OCI-LY3 (cell line): ENCODE measurements around the gene FAM184B.
"Not testable (repeated sequence)": the region's sequence is repeated elsewhere in the genome, so short reads cannot be mapped to it uniquely, and the experiment has no call there.

ENCODE experiments used
- H2AFZ ChIP-seq: fragments of 200-600, 300-600 bp; shearing (Covaris generic); 2 replicates; pipeline ENCODE4 v1.6.0; 2014; ENCODE audit warnings: antibody characterized with exemption, low read depth, low read length
- H3K27ac ChIP-seq: fragments of 200-600, 300-600 bp; sonication (generic); 2 replicates; pipeline ENCODE4 v1.5.1; 2014; ENCODE audit warnings: mild to moderate bottlenecking, low read length, moderate library complexity, mixed read lengths
- H3K27me3 ChIP-seq: fragments of 200-600, 300-600 bp; sonication (generic); 2 replicates; pipeline ENCODE4 v1.6.1; 2014; ENCODE audit warnings: low read depth, low read length, mixed read lengths
- H3K36me3 ChIP-seq: fragments of 200-600, 300-600 bp; sonication (generic); replicated peaks from 2 replicates; pipeline ENCODE3; 2014; ENCODE audit warnings: low read depth, low read length, mixed read lengths
- H3K4me1 ChIP-seq: fragments of 300-600, 200-600 bp; sonication (generic); 2 replicates; pipeline ENCODE4 v1.6.1; 2014; ENCODE audit warnings: low read length, mixed read lengths
- H3K4me2 ChIP-seq: fragments of 200-600, 300-600 bp; sonication (generic); 2 replicates; pipeline ENCODE4 v1.6.1; 2014; ENCODE audit warnings: low read length, mixed read lengths
- H3K4me3 ChIP-seq: fragments of 300-600, 200-600 bp; sonication (generic); 2 replicates; pipeline ENCODE4 v1.5.1; 2014; ENCODE audit warnings: antibody characterized with exemption, mild to moderate bottlenecking, low read length, moderate library complexity
- H3K79me2 ChIP-seq: fragments of 300-600, 200-600 bp; shearing (Covaris generic); 2 replicates; pipeline ENCODE4 v1.6.1; 2014; ENCODE audit warnings: mild to moderate bottlenecking, low read length, mixed read lengths
- H3K9ac ChIP-seq: fragments of 300-600, 200-600 bp; shearing (Covaris generic); 2 replicates; pipeline ENCODE4 v1.6.0; 2014; ENCODE audit warnings: mild to moderate bottlenecking, low read length, moderate library complexity
- H3K9me3 ChIP-seq: fragments of 200-600, 300-600 bp; shearing (Covaris generic); 2 replicates; pipeline ENCODE4 v1.6.1; 2014; ENCODE audit warnings: low read length, mixed read lengths; ENCODE audit not compliant: insufficient read depth
- H4K20me1 ChIP-seq: fragments of 200-600, 300-600 bp; sonication (generic); 2 replicates; pipeline ENCODE4 v1.6.1; 2016; ENCODE audit warnings: low read length, mixed read lengths; ENCODE audit not compliant: insufficient read depth
- EZH2phosphoT487 ChIP-seq: fragments of 200-600 bp; shearing (Covaris generic); IDR thresholded peaks from 2 replicates; pipeline ENCODE4 v1.6.1; 2018; ENCODE audit warnings: antibody characterized with exemption, mixed run types, low read depth
- TF ChIP-seq, protein P1 (sequence below): fragments of 200-600, 300-600 bp; sonication (generic); IDR thresholded peaks from 2 replicates; pipeline ENCODE4 v1.5.1; 2014; ENCODE audit warnings: antibody characterized with exemption, low read length, low read depth

The FAM184B gene

DNA sequence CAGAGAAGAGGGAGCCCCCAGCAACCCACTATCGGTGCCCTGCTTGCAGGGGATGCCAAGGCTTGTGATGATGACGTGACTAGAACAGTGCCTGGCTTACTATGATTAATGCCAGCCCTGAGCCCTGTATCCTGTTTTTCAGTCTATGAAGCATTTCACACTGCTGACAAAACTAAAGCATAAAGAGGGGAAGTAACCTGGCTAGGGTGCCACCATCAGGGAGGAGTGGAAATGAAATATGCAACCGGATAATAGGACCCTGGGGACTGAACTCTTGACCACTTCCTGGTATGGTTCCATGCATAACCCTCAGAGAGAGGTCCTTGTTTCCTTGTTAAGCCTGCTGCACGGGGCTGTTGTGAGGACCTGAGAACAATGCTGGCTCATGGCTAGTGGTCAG lies 116.7 kb downstream of the FAM184B start:
- peak overlapping the region; percentile 60 for H3K27ac ChIP-seq
- no peaks in the 10 kb centered on the region for H3K79me2 ChIP-seq
- H3K27me3 ChIP-seq = no peaks in the 10 kb centered on the region
- peaks cover 46% of the 10 kb centered on the region for H3K4me1 ChIP-seq
- no peaks in the 10 kb centered on the region for H3K9me3 ChIP-seq
- no peaks in the 10 kb centered on the region for H4K20me1 ChIP-seq
- H3K4me2 ChIP-seq = peak overlapping the region; percentile 69
- H2AFZ ChIP-seq = no peak overlapping the region
- H3K9ac ChIP-seq = peak overlapping the region; percentile 3
- TF ChIP-seq EZH2phosphoT487 = no peak
- TF ChIP-seq, protein P1, sequence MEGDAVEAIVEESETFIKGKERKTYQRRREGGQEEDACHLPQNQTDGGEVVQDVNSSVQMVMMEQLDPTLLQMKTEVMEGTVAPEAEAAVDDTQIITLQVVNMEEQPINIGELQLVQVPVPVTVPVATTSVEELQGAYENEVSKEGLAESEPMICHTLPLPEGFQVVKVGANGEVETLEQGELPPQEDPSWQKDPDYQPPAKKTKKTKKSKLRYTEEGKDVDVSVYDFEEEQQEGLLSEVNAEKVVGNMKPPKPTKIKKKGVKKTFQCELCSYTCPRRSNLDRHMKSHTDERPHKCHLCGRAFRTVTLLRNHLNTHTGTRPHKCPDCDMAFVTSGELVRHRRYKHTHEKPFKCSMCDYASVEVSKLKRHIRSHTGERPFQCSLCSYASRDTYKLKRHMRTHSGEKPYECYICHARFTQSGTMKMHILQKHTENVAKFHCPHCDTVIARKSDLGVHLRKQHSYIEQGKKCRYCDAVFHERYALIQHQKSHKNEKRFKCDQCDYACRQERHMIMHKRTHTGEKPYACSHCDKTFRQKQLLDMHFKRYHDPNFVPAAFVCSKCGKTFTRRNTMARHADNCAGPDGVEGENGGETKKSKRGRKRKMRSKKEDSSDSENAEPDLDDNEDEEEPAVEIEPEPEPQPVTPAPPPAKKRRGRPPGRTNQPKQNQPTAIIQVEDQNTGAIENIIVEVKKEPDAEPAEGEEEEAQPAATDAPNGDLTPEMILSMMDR = peak; percentile 29
- peak overlapping the region; percentile 46 for H3K4me3 ChIP-seq
- no peaks in the 10 kb centered on the region for H3K36me3 ChIP-seq

- Histone ChIP-seq H3K27ac (no peak overlapping the region), H3K36me3 (no peaks in the 10 kb centered on the region), H3K4me1 (peaks cover 38% of the 10 kb centered on the region), H2AFZ (no peak overlapping the region), H3K9me3 (no peaks in the 10 kb centered on the region), H4K20me1 (no peaks in the 10 kb centered on the region), H3K27me3 (no peaks in the 10 kb centered on the region), H3K79me2 (no peaks in the 10 kb centered on the region), H3K4me3 (no peak overlapping the region), H3K4me2 (no peak overlapping the region), H3K9ac (no peak overlapping the region)
- TF ChIP-seq, protein P1 = no peak
- TF ChIP-seq EZH2phosphoT487 = no peak
Measured at GRCh38 chr4:17662694-17663093, 118.7 kb downstream of the FAM184B start.

- H3K4me3 ChIP-seq, H3K27ac ChIP-seq, H3K4me2 ChIP-seq, H3K27me3 ChIP-seq, H3K36me3 ChIP-seq, H4K20me1 ChIP-seq, H3K79me2 ChIP-seq, H3K9me3 ChIP-seq, H2AFZ ChIP-seq, H3K9ac ChIP-seq: not testable (repeated sequence)
- H3K4me1 ChIP-seq = peaks cover 15% of the 10 kb centered on the region
Measured at GRCh38 chr4:17659196-17659595, 122.2 kb downstream of the FAM184B start.

- Histone ChIP-seq H3K27me3 (peaks cover 4% of the 10 kb centered on the region; the same call in 1 of the 2 replicates), H3K4me3 (no peak overlapping the region)
- TF ChIP-seq, protein P1 = no peak
- TF ChIP-seq EZH2phosphoT487 = no peak
Measured at GRCh38 chr4:17657849-17658248, 123.6 kb downstream of the FAM184B start.

DNA sequence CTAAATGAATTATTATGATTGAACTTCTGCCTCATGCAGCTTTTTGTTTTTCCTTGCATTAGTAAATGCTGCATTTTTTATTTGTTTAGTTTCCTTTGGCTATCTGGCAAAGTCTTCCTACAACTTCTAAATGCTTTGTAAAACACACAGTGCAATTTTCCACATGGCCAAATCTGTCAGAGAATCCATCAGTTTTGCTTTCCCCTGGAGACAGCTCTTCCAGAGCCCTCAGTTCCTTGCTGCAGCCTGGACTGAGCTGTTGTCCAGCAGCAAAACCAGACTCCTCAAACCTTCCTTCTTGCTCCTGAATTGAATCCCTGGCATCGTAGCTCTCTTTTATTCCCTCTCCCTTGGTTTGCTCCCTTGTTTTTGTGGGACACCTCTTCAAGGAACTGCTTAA lies 124.3 kb downstream of the FAM184B start:
- H3K27ac ChIP-seq = no peak overlapping the region
- no peak overlapping the region for H3K4me2 ChIP-seq
- H3K79me2 ChIP-seq = no peaks in the 10 kb centered on the region
- H3K4me3 ChIP-seq = no peak overlapping the region
- H3K9me3 ChIP-seq = no peaks in the 10 kb centered on the region
- H3K9ac ChIP-seq = no peak overlapping the region
- H3K4me1 ChIP-seq = peaks cover 10% of the 10 kb centered on the region
- no peaks in the 10 kb centered on the region for H4K20me1 ChIP-seq
- H2AFZ ChIP-seq = no peak overlapping the region
- no peaks in the 10 kb centered on the region for H3K36me3 ChIP-seq
- peaks cover 4% of the 10 kb centered on the region; the same call in 1 of the 2 replicates for H3K27me3 ChIP-seq
- TF ChIP-seq EZH2phosphoT487 = no peak
- TF ChIP-seq, protein P1 = no peak

More at GRCh38 chr4:17657849-17658248, 123.6 kb downstream of the FAM184B start:
- Histone ChIP-seq H3K27ac (no peak overlapping the region), H3K36me3 (no peaks in the 10 kb centered on the region), H3K9me3 (no peaks in the 10 kb centered on the region), H3K9ac (no peak overlapping the region), H2AFZ (no peak overlapping the region), H4K20me1 (no peaks in the 10 kb centered on the region), H3K79me2 (no peaks in the 10 kb centered on the region), H3K4me1 (peaks cover 10% of the 10 kb centered on the region), H3K4me2 (no peak overlapping the region)
